Transverse colon (tissue), 3 donors: ENCODE data around the gene EXT2.

Experiments
- CTCF ChIP-seq, 5 experiments: fragments of 200-600 bp in 3 of 5; fragments of 450-650 bp in 2 of 5; sonication (generic) in 3 of 5; IDR thresholded peaks; 1 replicate in 2 of 5; 2 replicates in 3 of 5; pipeline ENCODE4 v1.5.1; 2016 to 2017; ENCODE audit warnings: antibody characterized with exemption in 5 of 5, inconsistent platforms in 3 of 5, mild to moderate bottlenecking in 2 of 5, moderate library complexity in 1 of 5
- EP300 ChIP-seq: sonication (generic); formaldehyde crosslinking; IDR thresholded peaks from one replicate; pipeline ENCODE4 v1.6.1; 2017; ENCODE audit warnings: antibody characterized with exemption, low read depth

- TF ChIP-seq EP300 (no peak), CTCF (IDR thresholded peaks at IDR 0.05) (no peak)
These were observed 9.2 kb downstream of the EXT2 start for GRCh38 chr11:44104481-44105294.
